MM.1S (cell line): ENCODE data around the gene FEN1.

Experiments used
- DNase-seq: peaks from one replicate; pipeline ENCODE4 v3.0.0-alpha.2; 2015
- H2AFZ ChIP-seq: fragments of 300-600 bp; sonication (generic); 2 replicates; pipeline ENCODE4 v1.6.0; 2016; ENCODE audit warnings: antibody characterized with exemption, low read length
- H3F3A ChIP-seq: fragments of 300-600 bp; sonication (generic); 2 replicates; pipeline ENCODE4 v1.6.1; 2016; ENCODE audit warnings: mild to moderate bottlenecking, antibody characterized with exemption, low read length, moderate library complexity, mixed read lengths; ENCODE audit not compliant: insufficient read depth
- H3K27ac ChIP-seq: fragments of 300-600 bp; sonication (generic); 2 replicates; pipeline ENCODE4 v1.5.1; 2016; ENCODE audit warnings: mild to moderate bottlenecking, low read length
- H3K27me3 ChIP-seq: fragments of 300-600 bp; sonication (generic); replicated peaks from 2 replicates; pipeline ENCODE4 v1.6.0; 2016; ENCODE audit warnings: low read length; ENCODE audit not compliant: insufficient read depth
- H3K36me3 ChIP-seq: fragments of 300-600 bp; sonication (generic); replicated peaks from 2 replicates; pipeline ENCODE4 v1.6.1; 2016; ENCODE audit warnings: mild to moderate bottlenecking, low read length, mixed read lengths; ENCODE audit not compliant: insufficient read depth
- H3K4me1 ChIP-seq: fragments of 300-600 bp; sonication (generic); 2 replicates; pipeline ENCODE4 v1.6.1; 2016; ENCODE audit warnings: low read length, mixed read lengths
- H3K4me2 ChIP-seq: fragments of 300-600 bp; sonication (generic); 2 replicates; pipeline ENCODE4 v1.6.0; 2016; ENCODE audit warnings: low read depth, low read length
- H3K4me3 ChIP-seq: fragments of 300-600 bp; sonication (generic); 2 replicates; pipeline ENCODE4 v1.5.1; 2016; ENCODE audit warnings: low read length, mixed read lengths
- H3K79me2 ChIP-seq: fragments of 300-600 bp; sonication (generic); 2 replicates; pipeline ENCODE4 v1.6.1; 2016; ENCODE audit warnings: mixed run types, low read length, mixed read lengths
- H3K9ac ChIP-seq: fragments of 300-600 bp; sonication (generic); 2 replicates; pipeline ENCODE4 v1.6.1; 2016; ENCODE audit warnings: low read length, mixed read lengths
- H3K9me2 ChIP-seq: fragments of 300-600 bp; sonication (generic); replicated peaks from 2 replicates; pipeline ENCODE4 v1.6.1; 2016; ENCODE audit warnings: mild to moderate bottlenecking, low read length, mixed read lengths; ENCODE audit not compliant: insufficient read depth
- H3K9me3 ChIP-seq: fragments of 300-600 bp; sonication (generic); replicated peaks from 2 replicates; pipeline ENCODE4 v1.6.1; 2016; ENCODE audit warnings: mild to moderate bottlenecking, low read length, mixed read lengths; ENCODE audit not compliant: insufficient read depth
- H4K20me1 ChIP-seq: fragments of 300-600 bp; sonication (generic); 2 replicates; pipeline ENCODE4 v1.6.1; 2016; ENCODE audit warnings: mild to moderate bottlenecking, low read length, moderate library complexity, mixed read lengths; ENCODE audit not compliant: insufficient read depth
- EZH2 ChIP-seq: fragments of 300-600 bp; sonication (generic); optimal IDR thresholded peaks from 2 replicates; pipeline ENCODE3; 2017; ENCODE audit warnings: low read depth, mild to moderate bottlenecking, antibody characterized with exemption, low read length, mixed read lengths
- EZH2phosphoT487 ChIP-seq: fragments of 300-600 bp; sonication (generic); IDR thresholded peaks from 2 replicates; pipeline ENCODE4 v1.6.1; 2018; ENCODE audit warnings: antibody characterized with exemption, low read length
- TF ChIP-seq, protein P1 (sequence below): fragments of 300-600 bp; sonication (generic); IDR thresholded peaks from 2 replicates; pipeline ENCODE4 v1.5.1; 2016; ENCODE audit warnings: antibody characterized with exemption, low read length, mixed read lengths

Gene FEN1

GRCh38 chr11:61816736-61817455 lies 24.2 kb downstream of the FEN1 start, which contains the start of gene FADS1:
FADS1 (minus strand) TSS chr11:61817003; CDS start chr11:61816929, 74 bp downstream.
- peak; percentile 92 for DNase-seq
- Histone ChIP-seq H3K27ac (peak within 1 kb of the TSS; percentile 53; the same call in 1 of the 2 replicates), H3K9me3 (no peaks in the 10 kb centered on the region), H3K36me3 (no peaks in the 10 kb centered on the region), H2AFZ (peak within 1 kb of the TSS; percentile 74), H3K4me1 (no peaks in the 10 kb centered on the region), H3K9ac (peak within 1 kb of the TSS; percentile 86), H3K9me2 (no peaks in the 10 kb centered on the region), H3K4me3 (peak within 1 kb of the TSS; percentile 78), H3K79me2 (no peaks in the 10 kb centered on the region), H3F3A (peaks cover 18% of the 10 kb centered on the region), H4K20me1 (no peaks in the 10 kb centered on the region), H3K27me3 (0 out of 2 replicates have a peak, but pooled peaks cover 4% of the 10 kb centered on the region), H3K4me2 (peak within 1 kb of the TSS; percentile 99)
- TF ChIP-seq EZH2: no peak
- TF ChIP-seq, protein P1, sequence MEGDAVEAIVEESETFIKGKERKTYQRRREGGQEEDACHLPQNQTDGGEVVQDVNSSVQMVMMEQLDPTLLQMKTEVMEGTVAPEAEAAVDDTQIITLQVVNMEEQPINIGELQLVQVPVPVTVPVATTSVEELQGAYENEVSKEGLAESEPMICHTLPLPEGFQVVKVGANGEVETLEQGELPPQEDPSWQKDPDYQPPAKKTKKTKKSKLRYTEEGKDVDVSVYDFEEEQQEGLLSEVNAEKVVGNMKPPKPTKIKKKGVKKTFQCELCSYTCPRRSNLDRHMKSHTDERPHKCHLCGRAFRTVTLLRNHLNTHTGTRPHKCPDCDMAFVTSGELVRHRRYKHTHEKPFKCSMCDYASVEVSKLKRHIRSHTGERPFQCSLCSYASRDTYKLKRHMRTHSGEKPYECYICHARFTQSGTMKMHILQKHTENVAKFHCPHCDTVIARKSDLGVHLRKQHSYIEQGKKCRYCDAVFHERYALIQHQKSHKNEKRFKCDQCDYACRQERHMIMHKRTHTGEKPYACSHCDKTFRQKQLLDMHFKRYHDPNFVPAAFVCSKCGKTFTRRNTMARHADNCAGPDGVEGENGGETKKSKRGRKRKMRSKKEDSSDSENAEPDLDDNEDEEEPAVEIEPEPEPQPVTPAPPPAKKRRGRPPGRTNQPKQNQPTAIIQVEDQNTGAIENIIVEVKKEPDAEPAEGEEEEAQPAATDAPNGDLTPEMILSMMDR: peak; percentile 52

DNA sequence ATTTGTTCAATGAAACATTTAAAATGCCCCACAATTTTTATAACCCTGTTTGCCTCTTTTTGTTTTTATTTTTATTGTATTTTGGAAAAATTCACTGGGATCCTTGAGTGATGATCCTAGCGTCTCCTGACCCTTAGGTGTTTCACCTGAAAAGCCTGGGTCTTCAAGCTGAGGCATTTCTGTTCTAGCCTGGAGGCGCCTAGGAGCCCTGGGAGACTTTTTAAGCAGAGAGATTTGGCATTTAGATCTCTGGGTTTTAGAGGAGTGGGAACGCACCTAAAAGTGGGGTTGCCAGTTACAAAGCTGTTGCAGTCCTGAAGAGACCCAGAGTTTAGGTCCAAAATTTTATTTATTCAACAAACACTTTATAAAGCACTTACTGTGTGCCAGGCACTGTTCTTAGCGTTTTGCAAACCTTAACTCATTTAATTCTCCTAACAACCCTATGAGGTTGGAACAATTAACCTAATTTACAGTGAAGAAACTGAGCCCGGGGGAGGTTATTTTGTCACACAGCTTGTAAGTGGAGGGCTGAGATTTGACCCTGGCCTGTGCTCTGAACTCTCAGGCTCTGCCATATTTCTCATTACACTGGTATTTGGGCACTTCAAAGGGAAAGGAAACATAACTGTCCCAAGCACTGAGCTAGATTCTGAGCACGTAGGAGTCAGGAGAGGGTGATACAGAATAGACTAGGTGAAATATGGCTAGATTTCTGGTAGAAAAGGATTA lies 24.9 kb downstream of the FEN1 start:
- H3K27ac ChIP-seq: no peak overlapping the region
- H3K9ac ChIP-seq: peak overlapping the region; percentile 86; the same call in 1 of the 2 replicates
- no peaks in the 10 kb centered on the region for H3K9me3 ChIP-seq
- H2AFZ ChIP-seq: 0 out of 2 replicates have a peak overlapping the region, but pooled peaks have one; percentile 53
- no peaks in the 10 kb centered on the region for H3K36me3 ChIP-seq
- H3K4me1 ChIP-seq: no peaks in the 10 kb centered on the region
- DNase-seq: no peak
- H3K27me3 ChIP-seq: 0 out of 2 replicates have a peak, but pooled peaks cover 4% of the 10 kb centered on the region
- H3K4me3 ChIP-seq: peak overlapping the region; percentile 78; the same call in 1 of the 2 replicates
- H3K9me2 ChIP-seq: no peaks in the 10 kb centered on the region
- TF ChIP-seq, protein P1: no peak
- no peak for TF ChIP-seq EZH2phosphoT487
- TF ChIP-seq EZH2: no peak
- peaks cover 18% of the 10 kb centered on the region for H3F3A ChIP-seq
- H3K79me2 ChIP-seq: no peaks in the 10 kb centered on the region
- H3K4me2 ChIP-seq: peak overlapping the region; percentile 99; the same call in 1 of the 2 replicates
- no peaks in the 10 kb centered on the region for H4K20me1 ChIP-seq

GRCh38 chr11:61820174-61820573 lies 27.5 kb downstream of the FEN1 start:
- H4K20me1 ChIP-seq: no peaks in the 10 kb centered on the region
- no peaks in the 10 kb centered on the region for H3K4me1 ChIP-seq
- H3K27me3 ChIP-seq: 0 out of 2 replicates have a peak, but pooled peaks cover 4% of the 10 kb centered on the region
- H2AFZ ChIP-seq: no peak overlapping the region
- no peaks in the 10 kb centered on the region for H3K79me2 ChIP-seq
- H3K4me3 ChIP-seq: no peak overlapping the region
- H3K9me3 ChIP-seq: no peaks in the 10 kb centered on the region
- no peak overlapping the region for H3K27ac ChIP-seq
- no peaks in the 10 kb centered on the region for H3K9me2 ChIP-seq
- peaks cover 18% of the 10 kb centered on the region for H3F3A ChIP-seq
- no peak overlapping the region for H3K9ac ChIP-seq
- TF ChIP-seq EZH2phosphoT487 (no peak), EZH2 (no peak)
- TF ChIP-seq, protein P1: no peak
- no peaks in the 10 kb centered on the region for H3K36me3 ChIP-seq
- no peak for DNase-seq
- no peak overlapping the region for H3K4me2 ChIP-seq
